Dendritic cell treated with granulocyte-macrophage colony-stimulating factor and Interleukin-4, amounts not matched to agents 40 ng/mL and 50 ng/mL, for 4 days (primary cell): Measurements from ENCODE around the gene NCS1.

ENCODE experiments used
- H3K27ac Mint-ChIP-seq: one replicate; pipeline ENCODE4 v1.8.0; 2022; ENCODE audit warnings: mild to moderate bottlenecking, mixed read lengths
- H3K27me3 Mint-ChIP-seq: one replicate; pipeline ENCODE4 v1.8.0; 2022; ENCODE audit warnings: mild to moderate bottlenecking, mixed read lengths
- H3K36me3 Mint-ChIP-seq: one replicate; pipeline ENCODE4 v1.8.0; 2022; ENCODE audit warnings: low read depth, mixed read lengths
- H3K4me1 Mint-ChIP-seq: one replicate; pipeline ENCODE4 v1.8.0; 2022; ENCODE audit warnings: low read depth, mixed read lengths
- H3K4me3 Mint-ChIP-seq: one replicate; pipeline ENCODE4 v1.8.0; 2022; ENCODE audit warnings: mild to moderate bottlenecking, moderate library complexity, mixed read lengths
- H3K9me3 Mint-ChIP-seq: one replicate; pipeline ENCODE4 v1.8.0; 2022; ENCODE audit warnings: mixed read lengths
- intact Hi-C: fragments of 100-400 bp; cut with micrococcal nuclease; formaldehyde crosslinking; loops from one replicate; pipeline ENCODE4 v1.15.0; 2022

NCS1 gene

DNA sequence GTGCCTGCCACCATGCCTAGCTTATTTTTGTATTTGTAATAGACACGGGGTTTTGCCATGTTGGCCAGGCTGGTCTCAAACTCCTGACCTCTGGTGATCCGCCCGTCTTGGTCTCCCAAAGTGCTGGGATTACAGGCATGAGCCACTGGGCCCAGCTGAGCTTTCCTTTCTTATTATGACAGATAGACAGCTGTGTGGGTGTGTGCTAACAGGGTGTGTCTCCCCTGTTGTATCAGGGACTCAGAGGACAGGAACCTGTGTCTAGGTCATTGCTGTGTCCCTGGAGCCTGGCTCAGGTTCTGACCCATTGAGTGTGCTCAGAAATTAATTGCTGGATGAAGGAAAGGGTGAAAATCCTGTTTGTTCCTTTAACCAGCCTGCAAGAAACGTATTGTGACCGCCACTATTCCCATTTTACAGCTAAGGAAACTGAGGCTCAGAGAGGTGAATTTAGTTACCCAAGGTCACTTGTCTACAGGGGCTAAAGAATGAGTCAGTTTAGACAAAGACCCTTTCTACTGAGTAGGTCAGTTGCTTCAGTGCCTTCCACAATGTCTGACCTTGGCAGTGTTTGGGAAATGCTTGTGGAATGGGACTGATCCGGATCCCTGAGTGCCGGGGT lies 16.8 kb downstream of the NCS1 start:
- no peaks in the 10 kb centered on the region for H3K9me3 Mint-ChIP-seq
- H3K4me1 Mint-ChIP-seq = peaks cover 5% of the 10 kb centered on the region
- H3K36me3 Mint-ChIP-seq = no peaks in the 10 kb centered on the region

DNA sequence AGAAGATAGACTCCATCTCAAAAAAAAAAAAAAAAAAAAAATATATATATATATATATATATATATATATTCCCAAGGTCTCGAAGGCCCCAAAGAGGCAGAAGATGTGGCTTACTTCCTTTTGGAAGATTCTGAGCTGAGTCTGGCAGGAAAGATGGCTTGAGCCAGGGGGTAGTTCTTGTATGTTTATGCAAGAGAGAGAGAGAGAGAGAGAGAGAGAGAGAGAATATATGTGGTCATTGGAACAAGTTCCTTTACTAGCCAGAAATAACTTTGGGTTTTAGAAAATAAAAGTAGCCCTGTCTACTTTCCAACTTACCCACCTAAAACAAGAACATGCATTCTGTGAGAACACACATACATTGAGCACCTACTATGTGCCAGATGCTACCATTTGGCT lies 17.6 kb downstream of the NCS1 start:
- H3K9me3 Mint-ChIP-seq = no peaks in the 10 kb centered on the region
- H3K36me3 Mint-ChIP-seq = no peaks in the 10 kb centered on the region
- H3K4me1 Mint-ChIP-seq = peaks cover 5% of the 10 kb centered on the region
- H3K4me3 Mint-ChIP-seq = no peak overlapping the region
- intact Hi-C loops = no loop called here
- peaks cover 13% of the 10 kb centered on the region for H3K27me3 Mint-ChIP-seq
- no peak overlapping the region for H3K27ac Mint-ChIP-seq

More for the DNA sequence above, 16.8 kb downstream of the NCS1 start:
- Mint-ChIP-seq H3K27me3 (peaks cover 9% of the 10 kb centered on the region), H3K4me3 (no peak overlapping the region), H3K27ac (no peak overlapping the region)
- intact Hi-C loops = no loop called here

DNA sequence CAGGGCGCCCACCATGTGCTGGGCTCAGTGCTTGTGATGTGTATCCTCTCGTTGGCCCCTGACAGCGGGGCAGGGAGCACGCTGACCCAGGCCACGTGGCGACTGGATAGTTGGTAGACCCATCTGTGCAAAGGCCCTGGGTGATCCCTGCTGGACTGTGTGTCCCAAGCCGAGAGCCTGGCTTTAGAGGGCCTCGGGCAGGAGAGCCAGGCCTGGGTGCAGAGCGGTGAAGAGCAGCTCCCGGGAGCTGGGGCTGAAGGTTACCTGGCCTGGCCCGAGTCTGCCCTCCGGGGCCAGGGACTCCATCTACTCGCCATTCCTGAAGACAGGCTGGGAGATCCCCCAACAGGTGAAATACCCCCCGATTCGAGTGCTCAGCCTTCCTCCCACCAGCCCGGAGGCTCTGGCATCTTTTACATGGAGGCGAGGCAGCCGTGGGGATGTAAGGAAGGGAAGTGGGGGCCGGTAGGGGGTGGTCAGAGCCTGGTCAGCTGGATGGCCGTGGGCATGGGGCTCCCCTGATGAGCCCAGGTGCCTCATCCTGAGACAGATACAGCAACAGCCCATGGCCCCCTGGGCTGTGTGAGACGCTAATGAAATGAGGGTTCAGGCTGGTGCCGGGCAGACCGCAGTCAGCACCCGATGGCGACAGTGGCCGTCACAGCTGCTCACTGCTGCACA lies 19.0 kb downstream of the NCS1 start:
- H3K9me3 Mint-ChIP-seq = no peaks in the 10 kb centered on the region
- peaks cover 13% of the 10 kb centered on the region for H3K27me3 Mint-ChIP-seq
- intact Hi-C loops = no loop called here
- H3K36me3 Mint-ChIP-seq = no peaks in the 10 kb centered on the region
- no peak overlapping the region for H3K4me3 Mint-ChIP-seq
- H3K4me1 Mint-ChIP-seq = peaks cover 5% of the 10 kb centered on the region
- no peak overlapping the region for H3K27ac Mint-ChIP-seq

DNA sequence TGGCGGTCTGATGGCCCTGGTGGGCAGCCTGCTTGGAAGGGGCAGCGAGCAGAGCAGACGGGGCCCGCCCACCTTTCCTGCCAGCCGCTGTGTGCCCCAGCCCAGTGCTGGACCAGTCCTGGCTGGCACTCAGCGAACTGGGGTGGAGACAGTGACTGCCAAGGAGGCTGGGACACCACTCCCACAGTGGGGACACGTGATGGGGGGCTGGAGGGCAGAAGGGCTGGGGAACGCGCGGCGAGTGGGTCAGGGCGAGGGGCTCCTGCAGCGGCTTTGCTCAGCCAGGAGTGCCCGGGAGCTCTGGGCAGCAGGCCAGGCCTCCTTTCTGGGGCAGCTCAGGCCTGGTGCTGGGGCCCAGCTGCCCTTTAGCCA lies 19.5 kb downstream of the NCS1 start:
- H3K4me3 Mint-ChIP-seq = no peak overlapping the region
- H3K27me3 Mint-ChIP-seq = peaks cover 13% of the 10 kb centered on the region
- no peaks in the 10 kb centered on the region for H3K9me3 Mint-ChIP-seq
- H3K4me1 Mint-ChIP-seq = peaks cover 5% of the 10 kb centered on the region
- intact Hi-C loops = no loop called here
- no peaks in the 10 kb centered on the region for H3K36me3 Mint-ChIP-seq
- no peak overlapping the region for H3K27ac Mint-ChIP-seq

DNA sequence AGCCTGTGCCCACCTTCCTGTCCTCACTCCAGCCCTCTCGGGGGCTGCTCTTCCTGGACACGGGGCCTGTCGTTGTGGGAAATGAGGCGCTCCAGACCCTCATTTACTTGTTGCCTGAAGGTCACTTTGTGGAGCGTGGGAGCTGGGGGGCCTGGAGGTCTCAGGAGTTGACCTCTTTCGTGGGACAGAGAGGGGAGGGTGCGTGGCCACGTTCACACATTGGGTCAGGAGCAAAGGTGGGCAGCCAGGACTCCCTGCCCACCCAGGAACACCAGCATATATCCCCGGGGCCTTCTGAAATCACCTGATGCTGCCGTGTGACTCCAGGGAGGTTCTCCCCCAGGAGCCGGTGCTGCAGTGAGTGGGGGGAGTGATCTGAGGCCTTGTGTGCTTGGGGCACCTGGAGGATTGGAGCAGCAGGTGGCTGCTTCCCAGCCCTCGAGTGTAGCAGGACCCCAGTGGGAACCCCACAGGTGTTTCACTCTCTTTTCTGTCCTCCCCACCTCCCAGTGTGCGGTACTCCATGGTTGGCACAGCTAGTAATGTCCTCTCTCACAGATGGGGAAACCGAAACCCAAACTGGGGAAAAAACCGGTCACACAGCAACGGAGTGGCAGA lies 20.3 kb downstream of the NCS1 start:
- Mint-ChIP-seq H3K27ac (no peak overlapping the region), H3K9me3 (no peaks in the 10 kb centered on the region)

DNA sequence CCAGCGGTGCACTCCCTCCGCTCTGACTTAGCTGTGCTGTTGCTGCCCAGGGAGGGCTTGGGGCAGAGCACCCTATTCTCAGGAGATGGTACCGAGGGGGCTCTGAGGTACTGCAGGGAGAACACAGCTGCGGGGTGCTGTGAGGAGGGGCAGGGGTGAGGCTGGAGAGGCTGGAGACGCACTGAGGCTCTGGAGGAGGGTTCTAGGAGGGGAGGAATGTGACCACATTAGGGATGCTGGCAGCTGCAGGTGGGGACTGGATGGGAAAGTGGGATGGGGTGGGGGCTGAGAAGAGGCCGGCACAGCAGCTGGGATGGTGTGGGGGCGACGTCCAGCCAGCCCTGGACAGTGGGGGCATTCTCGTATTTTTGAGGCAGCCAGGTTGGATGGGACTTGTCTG lies 20.9 kb downstream of the NCS1 start:
- no peaks in the 10 kb centered on the region for H3K36me3 Mint-ChIP-seq
- H3K27ac Mint-ChIP-seq = no peak overlapping the region
- H3K9me3 Mint-ChIP-seq = no peaks in the 10 kb centered on the region
- H3K27me3 Mint-ChIP-seq = peaks cover 13% of the 10 kb centered on the region
- peaks cover 5% of the 10 kb centered on the region for H3K4me1 Mint-ChIP-seq
- H3K4me3 Mint-ChIP-seq = no peak overlapping the region
- intact Hi-C loops = no loop called here

More for the DNA sequence above, 20.3 kb downstream of the NCS1 start:
- H3K4me1 Mint-ChIP-seq = peaks cover 5% of the 10 kb centered on the region
- H3K36me3 Mint-ChIP-seq = no peaks in the 10 kb centered on the region
- no peak overlapping the region for H3K4me3 Mint-ChIP-seq
- peaks cover 13% of the 10 kb centered on the region for H3K27me3 Mint-ChIP-seq
- intact Hi-C loops = no loop called here

DNA sequence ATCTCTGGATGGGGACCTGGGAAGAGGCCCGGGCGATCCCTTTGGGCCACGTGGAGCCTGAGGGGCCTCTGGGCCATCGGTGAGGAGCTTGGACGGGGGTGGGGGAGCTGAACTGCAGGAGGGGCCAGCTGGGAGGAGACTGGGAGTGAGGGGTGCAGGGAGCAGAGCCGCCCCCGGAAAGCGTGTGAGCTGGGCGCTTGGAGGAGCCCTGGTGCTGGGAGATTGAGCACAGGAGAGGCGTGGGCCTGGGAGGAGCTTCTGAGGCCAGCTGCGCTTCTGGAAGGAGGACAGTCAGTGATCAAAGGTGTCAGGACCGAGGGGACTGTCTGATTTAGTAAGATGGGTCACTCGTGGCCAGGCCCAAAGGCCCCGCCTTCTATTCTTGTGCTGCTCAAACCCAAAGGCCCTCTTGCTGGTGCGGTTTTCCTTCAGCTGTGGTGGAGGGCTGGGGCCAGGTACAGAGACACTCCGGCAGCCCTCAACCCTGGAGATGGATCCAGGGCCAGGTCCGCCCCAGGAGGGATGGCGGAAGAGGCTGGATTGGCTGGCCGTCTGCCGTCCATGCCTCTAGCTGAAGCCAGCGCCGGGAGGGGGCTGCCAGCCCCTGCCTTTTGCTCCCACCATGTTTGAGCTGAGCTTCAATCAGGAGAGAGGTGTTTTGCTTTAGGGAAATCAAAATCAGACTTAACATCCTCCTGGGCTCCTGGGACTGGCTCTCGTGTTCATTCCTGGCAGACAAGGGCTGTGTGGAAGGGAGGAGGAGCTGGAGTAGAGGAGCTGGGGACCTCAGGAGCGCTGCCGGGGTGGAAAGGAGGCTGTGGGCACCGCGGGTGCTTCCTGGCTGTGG lies 21.6 kb downstream of the NCS1 start:
- no peaks in the 10 kb centered on the region for H3K36me3 Mint-ChIP-seq
- intact Hi-C loops = no loop called here
- H3K27ac Mint-ChIP-seq = no peak overlapping the region
- no peaks in the 10 kb centered on the region for H3K9me3 Mint-ChIP-seq
- H3K27me3 Mint-ChIP-seq = peaks cover 13% of the 10 kb centered on the region
- H3K4me1 Mint-ChIP-seq = peaks cover 5% of the 10 kb centered on the region
- no peak overlapping the region for H3K4me3 Mint-ChIP-seq

DNA sequence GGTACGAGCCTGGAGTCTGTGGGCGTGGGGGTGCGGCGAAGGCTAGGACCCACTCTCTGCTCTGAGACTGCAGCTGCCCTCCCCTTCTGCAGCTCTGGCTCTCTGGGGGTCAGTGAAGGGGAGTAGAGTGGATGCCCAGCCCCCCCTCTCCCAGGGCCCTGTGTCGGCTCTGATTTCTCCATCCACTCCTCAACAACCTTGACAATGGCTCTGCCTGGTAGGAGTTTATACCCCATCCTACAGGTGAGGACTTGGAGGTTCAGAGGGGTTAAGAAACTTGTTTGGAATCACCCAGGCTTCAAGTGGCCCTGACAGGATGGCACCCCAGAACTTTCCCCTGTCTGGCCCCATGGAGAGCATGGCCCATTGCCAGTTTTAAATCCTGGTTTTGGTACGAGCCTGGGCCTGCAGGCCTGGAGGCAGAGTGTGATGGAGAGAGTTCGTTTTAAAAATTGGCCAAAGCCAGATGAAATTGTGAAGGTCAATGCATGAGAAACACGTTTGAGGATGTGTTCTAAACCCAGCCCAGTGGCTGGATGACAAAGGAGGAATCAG lies 22.3 kb downstream of the NCS1 start:
- no peak overlapping the region for H3K4me3 Mint-ChIP-seq
- H3K4me1 Mint-ChIP-seq = peaks cover 5% of the 10 kb centered on the region
- H3K27me3 Mint-ChIP-seq = peaks cover 13% of the 10 kb centered on the region
- intact Hi-C loops = no loop called here
- H3K36me3 Mint-ChIP-seq = no peaks in the 10 kb centered on the region
- no peak overlapping the region for H3K27ac Mint-ChIP-seq
- no peaks in the 10 kb centered on the region for H3K9me3 Mint-ChIP-seq

DNA sequence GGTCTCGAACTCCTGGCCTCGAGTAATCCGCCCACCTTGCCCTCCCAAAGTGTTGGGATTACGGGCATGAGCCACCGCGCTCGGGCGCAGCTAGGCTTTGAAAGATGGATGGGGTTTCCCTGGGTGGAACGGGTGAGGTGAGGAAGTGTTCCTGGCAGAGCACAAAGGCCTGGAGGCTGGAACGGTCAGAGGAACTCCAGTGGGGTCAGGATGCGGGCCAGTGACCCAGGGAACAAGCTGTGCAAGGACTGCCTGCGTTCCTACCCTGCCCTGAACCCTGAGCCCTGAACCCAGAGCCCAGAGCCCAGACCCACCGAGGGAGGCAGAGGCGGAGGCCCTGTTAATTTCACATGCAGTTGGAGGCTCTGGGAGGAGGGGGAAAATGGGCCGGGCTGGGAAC lies 23.4 kb downstream of the NCS1 start:
- peaks cover 13% of the 10 kb centered on the region for H3K27me3 Mint-ChIP-seq
- no peaks in the 10 kb centered on the region for H3K4me1 Mint-ChIP-seq
- no peaks in the 10 kb centered on the region for H3K9me3 Mint-ChIP-seq
- H3K36me3 Mint-ChIP-seq = no peaks in the 10 kb centered on the region
- intact Hi-C loops = no loop called here
- no peak overlapping the region for H3K4me3 Mint-ChIP-seq
- no peak overlapping the region for H3K27ac Mint-ChIP-seq

DNA sequence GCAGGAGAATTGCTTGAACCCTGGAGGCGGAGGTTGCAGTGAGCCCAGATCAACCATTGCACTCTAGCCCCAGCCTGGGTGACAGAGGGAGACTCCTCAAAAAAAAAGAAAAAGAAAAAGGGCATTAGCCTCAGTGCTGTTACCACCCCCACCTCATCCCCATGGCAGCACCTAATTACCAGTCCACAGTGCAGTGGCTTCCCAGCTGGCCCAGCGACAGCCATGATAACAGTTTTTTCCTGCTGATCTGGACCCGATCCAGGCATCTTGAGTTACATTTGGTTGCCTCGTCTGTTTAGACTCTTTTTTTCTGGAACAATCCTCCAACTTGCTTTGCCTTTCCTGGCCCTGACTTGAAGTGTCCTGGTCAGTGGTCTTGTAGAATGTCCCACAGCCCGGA lies 24.4 kb downstream of the NCS1 start:
- H3K27me3 Mint-ChIP-seq = peaks cover 13% of the 10 kb centered on the region

DNA sequence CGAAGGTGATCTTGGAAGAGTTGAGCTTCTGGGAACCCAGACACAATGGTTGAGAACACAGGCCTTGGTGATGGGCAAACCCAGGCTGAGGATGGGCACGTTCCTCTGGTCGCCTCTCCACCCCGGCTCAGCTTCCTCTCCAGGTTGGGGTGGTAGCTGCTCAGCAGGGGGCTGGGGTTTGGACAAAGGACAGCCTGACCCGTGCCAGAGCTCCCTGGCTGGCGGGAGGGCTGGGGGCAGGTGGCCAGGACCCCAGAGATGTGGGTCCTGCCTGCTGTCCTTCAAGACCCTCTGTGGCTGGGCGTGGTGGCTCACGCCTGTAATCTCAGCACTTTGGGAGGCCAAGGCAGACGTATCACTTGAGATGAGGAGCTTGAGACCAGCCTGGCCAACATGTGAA lies 25.2 kb downstream of the NCS1 start:
- Mint-ChIP-seq H3K9me3 (no peaks in the 10 kb centered on the region), H3K27ac (no peak overlapping the region), H3K4me1 (no peaks in the 10 kb centered on the region), H3K4me3 (no peak overlapping the region), H3K27me3 (peaks cover 13% of the 10 kb centered on the region), H3K36me3 (no peaks in the 10 kb centered on the region)
- intact Hi-C loops = no loop called here

More for the DNA sequence above, 24.4 kb downstream of the NCS1 start:
- Mint-ChIP-seq H3K27ac (no peak overlapping the region), H3K4me1 (no peaks in the 10 kb centered on the region), H3K9me3 (no peaks in the 10 kb centered on the region), H3K4me3 (no peak overlapping the region), H3K36me3 (no peaks in the 10 kb centered on the region)
- intact Hi-C loops = no loop called here

DNA sequence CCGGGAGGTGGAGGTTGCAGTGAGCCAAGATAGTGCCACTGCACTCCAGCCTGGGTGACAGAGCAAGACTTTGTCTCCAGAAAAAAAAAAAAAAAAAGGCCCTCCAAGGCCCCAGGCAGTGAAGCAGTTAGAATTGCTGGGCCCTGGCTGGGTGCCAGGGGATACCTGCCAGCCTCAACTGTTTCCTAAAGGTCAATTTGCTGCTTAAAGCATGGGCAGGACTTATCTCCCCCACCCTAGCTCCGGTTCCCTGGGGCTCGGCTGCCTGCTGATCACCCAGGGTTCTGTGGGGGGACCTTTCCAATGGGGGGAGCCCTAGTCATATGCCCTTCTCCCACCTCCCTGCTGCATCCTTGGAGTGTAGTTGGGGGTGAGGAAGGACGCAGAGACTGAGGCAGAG lies 25.7 kb downstream of the NCS1 start:
- H3K27ac Mint-ChIP-seq = no peak overlapping the region
- peaks cover 13% of the 10 kb centered on the region for H3K27me3 Mint-ChIP-seq
- no peaks in the 10 kb centered on the region for H3K36me3 Mint-ChIP-seq
- H3K4me1 Mint-ChIP-seq = no peaks in the 10 kb centered on the region
- no peak overlapping the region for H3K4me3 Mint-ChIP-seq
- intact Hi-C loops = no loop called here
- no peaks in the 10 kb centered on the region for H3K9me3 Mint-ChIP-seq

DNA sequence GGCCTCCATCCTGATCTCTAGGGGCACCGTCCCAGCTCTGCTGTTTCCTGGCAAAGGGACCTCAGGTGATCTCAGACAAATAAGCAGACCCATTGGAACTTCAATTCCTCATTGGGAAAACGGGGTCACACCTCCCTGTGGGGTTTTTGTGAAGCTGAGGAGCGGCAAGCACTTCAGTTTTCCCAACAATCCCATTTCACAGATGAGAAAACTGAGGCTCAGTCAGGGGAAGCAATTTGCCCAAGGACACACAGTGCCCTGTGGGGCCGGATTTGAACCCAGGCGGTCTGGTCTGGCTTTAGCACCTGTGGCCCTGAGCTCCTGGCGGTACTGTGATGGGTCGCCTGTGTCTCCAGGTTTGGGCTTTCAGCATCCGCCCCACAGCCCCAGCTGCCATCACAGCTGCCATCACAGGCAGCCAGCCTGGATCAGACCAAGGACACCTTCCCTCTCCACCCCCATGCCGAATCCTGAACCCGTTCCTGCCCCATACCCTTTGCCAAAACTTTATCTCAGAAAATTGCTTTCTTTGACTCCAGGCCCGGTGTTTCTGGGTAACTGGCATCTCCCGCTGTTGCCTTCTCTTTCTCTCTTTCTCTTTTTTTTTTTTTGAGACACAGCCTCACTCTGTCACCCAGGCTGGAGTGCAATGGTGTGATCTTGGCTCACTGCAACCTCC lies 26.4 kb downstream of the NCS1 start:
- intact Hi-C loops = no loop called here
- Mint-ChIP-seq H3K36me3 (no peaks in the 10 kb centered on the region), H3K4me3 (no peak overlapping the region), H3K9me3 (no peaks in the 10 kb centered on the region), H3K4me1 (no peaks in the 10 kb centered on the region), H3K27me3 (peaks cover 6% of the 10 kb centered on the region), H3K27ac (no peak overlapping the region)
